ENCODE results near the gene ARHGAP5.

- TF ChIP-seq POLR2A (IDR thresholded peaks at IDR 0.05): no peak
- TF ChIP-seq CTCF (IDR thresholded peaks at IDR 0.05): no peak
These were observed 38.2 kb upstream of the ARHGAP5 start for GRCh38 chr14:32038876-32039275.

Measured in body of pancreas (tissue), 4 donors.